Ectodermal cell (in vitro differentiated cells): ENCODE measurements around the gene C1orf116.

Experiments
- H3K27ac ChIP-seq: 2 replicates; pipeline ENCODE4 v1.7.0; 2013; ENCODE audit warnings: mild to moderate bottlenecking, low read depth, low read length; ENCODE audit not compliant: insufficient read depth, poor library complexity, severe bottlenecking
- H3K27me3 ChIP-seq: 2 replicates; pipeline ENCODE4 v1.7.0; 2013; ENCODE audit warnings: mild to moderate bottlenecking, low read length; ENCODE audit not compliant: insufficient read depth, control insufficient read depth, poor library complexity, severe bottlenecking
- H3K36me3 ChIP-seq: one replicate; pipeline ENCODE4 v1.7.0; 2013; ENCODE audit warnings: low read length; ENCODE audit not compliant: control insufficient read depth, insufficient read depth
- H3K4me1 ChIP-seq: one replicate; pipeline ENCODE4 v1.7.0; 2013; ENCODE audit warnings: low read length; ENCODE audit not compliant: control insufficient read depth, insufficient read depth
- H3K4me3 ChIP-seq: 2 replicates; pipeline ENCODE4 v1.7.0; 2013; ENCODE audit warnings: low read depth, low read length, control low read depth; ENCODE audit not compliant: insufficient read depth
- H3K9me3 ChIP-seq: 2 replicates; pipeline ENCODE4 v1.7.0; 2013; ENCODE audit warnings: mild to moderate bottlenecking, low read length, moderate library complexity; ENCODE audit not compliant: control insufficient read depth
- WGBS, 2 experiments: methylation state at CpG; one replicate each; pipeline ENCODE4 v1.1.7; 2013; ENCODE audit warnings: missing lambda C conversion rate in 2 of 2; 5-methylcytosine and 5-hydroxymethylcytosine counted together

The C1orf116 gene

GRCh38 chr1:207020065-207020708, 12.4 kb downstream of the C1orf116 start:
- H3K27ac ChIP-seq: no peak overlapping the region

GRCh38 chr1:207019661-207020060, 12.9 kb downstream of the C1orf116 start:
- Histone ChIP-seq H3K9me3 (no peaks in the 10 kb centered on the region), H3K36me3 (no peaks in the 10 kb centered on the region), H3K27me3 (no peaks in the 10 kb centered on the region), H3K27ac (no peak overlapping the region), H3K4me1 (no peaks in the 10 kb centered on the region), H3K4me3 (no peak overlapping the region)
- 83 to 94% methylated on average over 2 of the region's 2 CpGs for WGBS, 2 experiments

More at GRCh38 chr1:207020065-207020708, 12.4 kb downstream of the C1orf116 start:
- 96 to 99% methylated on average over 7 of the region's 9 CpGs for WGBS, 2 experiments
- Histone ChIP-seq H3K27me3 (no peaks in the 10 kb centered on the region), H3K4me3 (no peak overlapping the region), H3K9me3 (no peaks in the 10 kb centered on the region), H3K4me1 (peaks cover 3% of the 10 kb centered on the region), H3K36me3 (no peaks in the 10 kb centered on the region)

GRCh38 chr1:207019161-207019560, 13.4 kb downstream of the C1orf116 start:
- no peak overlapping the region for H3K27ac ChIP-seq
- H3K9me3 ChIP-seq: no peaks in the 10 kb centered on the region
- no peaks in the 10 kb centered on the region for H3K27me3 ChIP-seq
- H3K36me3 ChIP-seq: no peaks in the 10 kb centered on the region
- 88 to 95% methylated on average over 2 of the region's 2 CpGs for WGBS, 2 experiments
- H3K4me3 ChIP-seq: no peak overlapping the region
- no peaks in the 10 kb centered on the region for H3K4me1 ChIP-seq

GRCh38 chr1:207018707-207019106, 13.8 kb downstream of the C1orf116 start:
- H3K9me3 ChIP-seq: no peaks in the 10 kb centered on the region
- H3K36me3 ChIP-seq: no peaks in the 10 kb centered on the region
- 83 to 90% methylated on average over 4 of the region's 4 CpGs for WGBS, 2 experiments
- H3K27ac ChIP-seq: no peak overlapping the region
- no peaks in the 10 kb centered on the region for H3K4me1 ChIP-seq
- no peaks in the 10 kb centered on the region for H3K27me3 ChIP-seq
- H3K4me3 ChIP-seq: no peak overlapping the region

- H3K4me3 ChIP-seq: no peak overlapping the region
- H3K36me3 ChIP-seq: no peaks in the 10 kb centered on the region
- H3K9me3 ChIP-seq: no peaks in the 10 kb centered on the region
- no peaks in the 10 kb centered on the region for H3K27me3 ChIP-seq
- H3K4me1 ChIP-seq: no peaks in the 10 kb centered on the region
- no peak overlapping the region for H3K27ac ChIP-seq
- WGBS, 2 experiments: 88 to 91% methylated on average over 6 to 7 of the region's 7 CpGs
These were observed 14.7 kb downstream of the C1orf116 start for GRCh38 chr1:207017615-207018559.

- Histone ChIP-seq H3K27ac (no peak overlapping the region), H3K4me1 (no peaks in the 10 kb centered on the region), H3K27me3 (no peaks in the 10 kb centered on the region), H3K36me3 (no peaks in the 10 kb centered on the region), H3K4me3 (no peak overlapping the region), H3K9me3 (no peaks in the 10 kb centered on the region)
- WGBS, 2 experiments: 96 to 97% methylated on average over 3 of the region's 3 CpGs
These were observed 16.8 kb downstream of the C1orf116 start for GRCh38 chr1:207015791-207016190.

- Histone ChIP-seq H3K36me3 (no peaks in the 10 kb centered on the region), H3K4me1 (no peaks in the 10 kb centered on the region), H3K27me3 (no peaks in the 10 kb centered on the region), H3K27ac (no peak overlapping the region), H3K4me3 (no peak overlapping the region), H3K9me3 (no peaks in the 10 kb centered on the region)
- WGBS, 2 experiments: 93 to 95% methylated on average over 3 of the region's 3 CpGs
These were observed 17.8 kb downstream of the C1orf116 start for GRCh38 chr1:207014728-207015127.

- no peaks in the 10 kb centered on the region for H3K4me1 ChIP-seq
- no peaks in the 10 kb centered on the region for H3K36me3 ChIP-seq
- H3K27ac ChIP-seq: no peak overlapping the region
- H3K9me3 ChIP-seq: no peaks in the 10 kb centered on the region
- H3K4me3 ChIP-seq: no peak overlapping the region
- no peaks in the 10 kb centered on the region for H3K27me3 ChIP-seq
- 68 to 72% methylated on average over 6 of the region's 6 CpGs for WGBS, 2 experiments
These were observed 19.1 kb downstream of the C1orf116 start for GRCh38 chr1:207013321-207014085.

GRCh38 chr1:207010726-207011125, 21.8 kb downstream of the C1orf116 start:
- Histone ChIP-seq H3K9me3 (no peaks in the 10 kb centered on the region), H3K4me1 (no peaks in the 10 kb centered on the region), H3K4me3 (no peak overlapping the region), H3K36me3 (no peaks in the 10 kb centered on the region), H3K27ac (no peak overlapping the region), H3K27me3 (no peaks in the 10 kb centered on the region)
- WGBS, 2 experiments: 96% methylated on average over 2 of the region's 2 CpGs

GRCh38 chr1:207009945-207010344, 22.6 kb downstream of the C1orf116 start:
- WGBS, 2 experiments: 92 to 94% methylated on average over 7 of the region's 7 CpGs
- Histone ChIP-seq H3K27ac (no peak overlapping the region), H3K4me1 (no peaks in the 10 kb centered on the region)

More at GRCh38 chr1:207009945-207010344, 22.6 kb downstream of the C1orf116 start:
- no peaks in the 10 kb centered on the region for H3K36me3 ChIP-seq
- H3K27me3 ChIP-seq: no peaks in the 10 kb centered on the region
- no peak overlapping the region for H3K4me3 ChIP-seq
- no peaks in the 10 kb centered on the region for H3K9me3 ChIP-seq
